ENCODE results near the gene STX10. TPM values are rescaled to one million over a fixed set of nuclear protein-coding genes. Genes with fewer than 3 reads are reported as not detected.
"Not testable (repeated sequence)": the region's sequence is repeated elsewhere in the genome, so short reads cannot be mapped to it uniquely, and the experiment has no call there.

Gene STX10
- total RNA-seq, result 86.2 TPM

GRCh38 chr19:13150187-13150930 is at the start of gene STX10, which contains the start of gene IER2:
TSS of gene STX10 (minus strand) at chr19:13150375. CDS start at chr19:13150173, 202 bp downstream.
TSS of gene IER2 (plus strand) at chr19:13150411. CDS start at chr19:13153187, 2,776 bp downstream.
- peak; percentile 78 to 94 (median 94) for DNase-seq (ENCODE audit: low read depth in 2 of 3, low spot score in 2 of 3)

GRCh38 chr19:13198634-13199033 is 48.5 kb upstream of the STX10 start:
- DNase-seq (ENCODE audit: low read depth in 2 of 3, low spot score in 2 of 3), result no peak

- peak in 1 of 3 donors; percentile 27 for DNase-seq (ENCODE audit: low read depth in 2 of 3, low spot score in 2 of 3)
Measured at GRCh38 chr19:13195678-13196077, 45.5 kb upstream of the STX10 start.

GRCh38 chr19:13190781-13191540 is 40.8 kb upstream of the STX10 start:
- no peak for DNase-seq (ENCODE audit: low read depth in 2 of 3, low spot score in 2 of 3)

GRCh38 chr19:13189600-13189999 is 39.4 kb upstream of the STX10 start:
- DNase-seq (ENCODE audit: low read depth in 2 of 3, low spot score in 2 of 3), result no peak

GRCh38 chr19:13187419-13187818 is 37.2 kb upstream of the STX10 start:
- no peak for DNase-seq (ENCODE audit: low read depth in 2 of 3, low spot score in 2 of 3)

- not testable (repeated sequence) for DNase-seq (ENCODE audit: low read depth in 2 of 3, low spot score in 2 of 3)
Measured at GRCh38 chr19:13186688-13187087, 36.5 kb upstream of the STX10 start.

- DNase-seq (ENCODE audit: low read depth in 2 of 3, low spot score in 2 of 3), result not testable (repeated sequence)
Measured at GRCh38 chr19:13185763-13186657, 35.8 kb upstream of the STX10 start.

- not testable (repeated sequence) for DNase-seq (ENCODE audit: low read depth in 2 of 3, low spot score in 2 of 3)
Measured at GRCh38 chr19:13184926-13185325, 34.8 kb upstream of the STX10 start.

- peak in 2 of 3 donors; percentile 63 to 77 for DNase-seq (ENCODE audit: low read depth in 2 of 3, low spot score in 2 of 3)
Measured at GRCh38 chr19:13181747-13182388, 31.7 kb upstream of the STX10 start.

GRCh38 chr19:13178291-13178690 is 28.1 kb upstream of the STX10 start:
- not testable (repeated sequence) for DNase-seq (ENCODE audit: low read depth in 2 of 3, low spot score in 2 of 3)

GRCh38 chr19:13177584-13177983 is 27.4 kb upstream of the STX10 start:
- DNase-seq (ENCODE audit: low read depth in 2 of 3, low spot score in 2 of 3), result not testable (repeated sequence)

GRCh38 chr19:13176345-13176744 is 26.2 kb upstream of the STX10 start:
- DNase-seq (ENCODE audit: low read depth in 2 of 3, low spot score in 2 of 3), result no peak

GRCh38 chr19:13173139-13173737 is 23.1 kb upstream of the STX10 start:
- no peak for DNase-seq (ENCODE audit: low read depth in 2 of 3, low spot score in 2 of 3)

- DNase-seq (ENCODE audit: low read depth in 2 of 3, low spot score in 2 of 3), result peak; percentile 38 to 90 (median 88)
Measured at GRCh38 chr19:13172346-13173138, 22.4 kb upstream of the STX10 start.

GRCh38 chr19:13171146-13171545 is 21.0 kb upstream of the STX10 start:
- DNase-seq (ENCODE audit: low read depth in 2 of 3, low spot score in 2 of 3), result no peak

GRCh38 chr19:13169769-13170168 is 19.6 kb upstream of the STX10 start:
- DNase-seq (ENCODE audit: low read depth in 2 of 3, low spot score in 2 of 3), result no peak

- not testable (repeated sequence) for DNase-seq (ENCODE audit: low read depth in 2 of 3, low spot score in 2 of 3)
Measured at GRCh38 chr19:13166151-13166550, 16.0 kb upstream of the STX10 start.
